NOMO-1 treated with DMSO at 0.1 percent for 48 hours (cell line): Measurements from ENCODE around the gene FANCG.

Source experiments
- DNase-seq: peaks from one replicate; lab custom pipeline; 2025; ENCODE audit not compliant: unreplicated experiment; lab: John Stamatoyannopoulos, UW

FANCG gene

GRCh38 chr9:35079426-35080341 is at the start of gene FANCG:
FANCG (minus strand) TSS chr9:35079942; CDS start chr9:35079524, 418 bp downstream.
- peak; percentile 97 for DNase-seq

GRCh38 chr9:35116898-35117551 is 37.3 kb upstream of the FANCG start:
- peak; percentile 97 for DNase-seq

GRCh38 chr9:35116539-35116897 is 36.8 kb upstream of the FANCG start:
- DNase-seq: no peak

GRCh38 chr9:35115680-35116538 is 36.2 kb upstream of the FANCG start, which contains the start of gene ATOSB:
ATOSB (minus strand) TSS chr9:35115862; CDS start chr9:35108274, 7,588 bp downstream.
- peak; percentile 100 for DNase-seq

GRCh38 chr9:35114840-35115628 is 35.3 kb upstream of the FANCG start:
- peak; percentile 84 for DNase-seq

- peak; percentile 93 for DNase-seq
These were observed 34.5 kb upstream of the FANCG start for GRCh38 chr9:35114113-35114839.

- DNase-seq: peak; percentile 32
These were observed 32.7 kb upstream of the FANCG start for GRCh38 chr9:35112257-35113020.

- peak; percentile 99 for DNase-seq
These were observed 31.5 kb upstream of the FANCG start for GRCh38 chr9:35111001-35111933.

GRCh38 chr9:35110327-35110761 is 30.6 kb upstream of the FANCG start:
- no peak for DNase-seq

GRCh38 chr9:35108946-35109575 is 29.3 kb upstream of the FANCG start:
- DNase-seq: no peak

- no peak for DNase-seq
These were observed 28.7 kb upstream of the FANCG start for GRCh38 chr9:35108461-35108860.

- no peak for DNase-seq
These were observed 27.9 kb upstream of the FANCG start for GRCh38 chr9:35107297-35108290.

- no peak for DNase-seq
These were observed 26.6 kb upstream of the FANCG start for GRCh38 chr9:35106343-35106730.

- no peak for DNase-seq
These were observed 26.0 kb upstream of the FANCG start for GRCh38 chr9:35105571-35106342.

- DNase-seq: no peak
These were observed 25.4 kb upstream of the FANCG start for GRCh38 chr9:35105126-35105525.
